ENCODE measurements around the gene UMAD1.

DNA sequence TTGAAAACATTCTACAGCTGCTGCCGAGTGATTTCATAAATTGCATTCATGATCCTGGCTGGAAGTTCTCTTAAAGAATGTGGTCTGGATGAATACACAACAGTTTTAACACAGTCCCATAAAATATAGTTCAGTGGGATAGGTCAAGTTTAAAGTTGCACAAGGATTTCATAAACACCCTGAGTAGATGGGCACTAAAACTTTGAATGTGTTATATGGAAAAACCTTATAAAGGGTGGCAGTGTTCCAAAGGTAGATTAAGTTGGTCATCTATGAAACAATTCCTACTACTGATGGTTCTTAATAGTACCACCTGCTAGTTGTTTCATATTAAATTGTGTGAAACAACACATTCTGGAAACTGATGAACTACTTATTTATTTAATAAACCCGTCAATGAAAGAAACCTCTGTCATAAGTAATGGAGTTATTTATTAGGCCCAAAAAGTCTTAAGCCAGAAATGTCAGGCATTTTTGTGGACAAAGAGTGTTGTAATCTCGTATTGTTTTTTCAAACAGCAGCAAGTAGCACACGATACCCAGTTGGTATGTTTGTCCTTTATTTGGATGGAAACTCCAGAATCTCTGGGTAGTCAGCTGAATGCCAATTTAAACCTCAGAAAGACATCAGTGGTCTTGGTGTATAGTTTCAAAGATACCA, 92.2 kb downstream of the UMAD1 start:
- TF ChIP-seq, protein P1, sequence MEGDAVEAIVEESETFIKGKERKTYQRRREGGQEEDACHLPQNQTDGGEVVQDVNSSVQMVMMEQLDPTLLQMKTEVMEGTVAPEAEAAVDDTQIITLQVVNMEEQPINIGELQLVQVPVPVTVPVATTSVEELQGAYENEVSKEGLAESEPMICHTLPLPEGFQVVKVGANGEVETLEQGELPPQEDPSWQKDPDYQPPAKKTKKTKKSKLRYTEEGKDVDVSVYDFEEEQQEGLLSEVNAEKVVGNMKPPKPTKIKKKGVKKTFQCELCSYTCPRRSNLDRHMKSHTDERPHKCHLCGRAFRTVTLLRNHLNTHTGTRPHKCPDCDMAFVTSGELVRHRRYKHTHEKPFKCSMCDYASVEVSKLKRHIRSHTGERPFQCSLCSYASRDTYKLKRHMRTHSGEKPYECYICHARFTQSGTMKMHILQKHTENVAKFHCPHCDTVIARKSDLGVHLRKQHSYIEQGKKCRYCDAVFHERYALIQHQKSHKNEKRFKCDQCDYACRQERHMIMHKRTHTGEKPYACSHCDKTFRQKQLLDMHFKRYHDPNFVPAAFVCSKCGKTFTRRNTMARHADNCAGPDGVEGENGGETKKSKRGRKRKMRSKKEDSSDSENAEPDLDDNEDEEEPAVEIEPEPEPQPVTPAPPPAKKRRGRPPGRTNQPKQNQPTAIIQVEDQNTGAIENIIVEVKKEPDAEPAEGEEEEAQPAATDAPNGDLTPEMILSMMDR (IDR thresholded peaks at IDR 0.05; ENCODE audit: insufficient read depth, low read depth, low read length), result no peak
- no peak for TF ChIP-seq EZH2 (IDR thresholded peaks at IDR 0.05; ENCODE audit: insufficient read depth, low read length)
